ENCODE results near the gene CCDC187. TPM values are rescaled to one million over a fixed set of nuclear protein-coding genes. Genes with fewer than 3 reads are reported as not detected.

CCDC187 gene
- total and polyA plus RNA-seq, 2 of the 13 experiments (the other 11 are each of a cell fraction or from before 2014, with no cell fraction given), result 0.03 to 0.13 TPM

DNA sequence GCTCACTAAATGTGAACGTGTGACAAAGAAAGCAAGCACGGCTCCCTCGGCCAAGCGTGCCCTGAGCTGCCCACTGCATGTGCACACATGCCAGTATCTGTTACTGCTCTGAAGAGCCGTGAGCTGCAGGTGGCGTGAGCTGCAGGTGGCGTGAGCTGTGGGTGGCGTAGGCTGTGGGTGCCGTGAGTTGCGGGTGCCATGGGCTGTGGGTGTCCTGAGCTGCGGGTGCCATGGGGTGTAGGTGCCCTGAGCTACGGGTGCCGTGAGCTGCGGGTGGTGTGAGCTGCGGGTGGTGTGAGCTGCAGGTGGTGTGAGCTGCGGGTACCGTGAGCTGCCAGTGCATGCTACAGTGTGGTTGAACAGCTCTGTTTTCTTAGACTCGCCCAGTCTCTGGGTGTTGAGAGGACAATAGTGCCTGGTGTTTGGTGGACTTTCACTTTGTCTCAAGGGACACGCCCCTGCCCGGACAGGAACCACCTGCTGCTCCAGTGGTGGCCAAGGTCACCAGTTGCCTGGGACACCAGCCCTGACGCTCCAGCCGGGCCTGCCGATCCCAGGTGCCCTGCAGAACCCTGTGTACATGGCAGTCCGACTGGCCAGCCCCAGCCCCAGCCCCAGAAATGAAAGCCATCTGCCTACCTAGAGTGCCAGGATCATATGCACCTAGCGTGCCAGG lies 6.7 kb downstream of the CCDC187 start (continued):
- no peak for TF ChIP-seq HNRNPH1 (optimal IDR thresholded peaks at IDR 0.05; ENCODE audit: low read depth, low read length)
- peak; percentile 53; the same call in 1 of the 2 replicates for TF ChIP-seq ZNF350 (CRISPR knock-in tag; IDR thresholded peaks at IDR 0.05; ENCODE audit: borderline replicate concordance, low read depth)
- TF ChIP-seq ZNF136 (CRISPR knock-in tag; IDR thresholded peaks at IDR 0.05; ENCODE audit: low read depth), result no peak
- TF ChIP-seq ZNF549 (CRISPR knock-in tag; IDR thresholded peaks at IDR 0.05), result no peak
- TF ChIP-seq PAF1 (CRISPR knock-in tag; IDR thresholded peaks at IDR 0.05), result no peak
- TF ChIP-seq TMF1 (CRISPR knock-in tag; IDR thresholded peaks at IDR 0.05; ENCODE audit: low read depth), result no peak
- TF ChIP-seq, protein P1, sequence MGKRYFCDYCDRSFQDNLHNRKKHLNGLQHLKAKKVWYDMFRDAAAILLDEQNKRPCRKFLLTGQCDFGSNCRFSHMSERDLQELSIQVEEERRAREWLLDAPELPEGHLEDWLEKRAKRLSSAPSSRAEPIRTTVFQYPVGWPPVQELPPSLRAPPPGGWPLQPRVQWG (CRISPR knock-in tag; IDR thresholded peaks at IDR 0.05; ENCODE audit: borderline replicate concordance, low read depth), result no peak
- peak; percentile 72; the same call in 1 of the 2 replicates for TF ChIP-seq ESRRA (CRISPR knock-in tag; IDR thresholded peaks at IDR 0.05; ENCODE audit: low read depth)
- TF ChIP-seq ZNF570 (CRISPR knock-in tag; IDR thresholded peaks at IDR 0.05; ENCODE audit: borderline replicate concordance), result no peak
- TF ChIP-seq TGIF2 (CRISPR knock-in tag; IDR thresholded peaks at IDR 0.05), result no peak
- TF ChIP-seq, protein P2, sequence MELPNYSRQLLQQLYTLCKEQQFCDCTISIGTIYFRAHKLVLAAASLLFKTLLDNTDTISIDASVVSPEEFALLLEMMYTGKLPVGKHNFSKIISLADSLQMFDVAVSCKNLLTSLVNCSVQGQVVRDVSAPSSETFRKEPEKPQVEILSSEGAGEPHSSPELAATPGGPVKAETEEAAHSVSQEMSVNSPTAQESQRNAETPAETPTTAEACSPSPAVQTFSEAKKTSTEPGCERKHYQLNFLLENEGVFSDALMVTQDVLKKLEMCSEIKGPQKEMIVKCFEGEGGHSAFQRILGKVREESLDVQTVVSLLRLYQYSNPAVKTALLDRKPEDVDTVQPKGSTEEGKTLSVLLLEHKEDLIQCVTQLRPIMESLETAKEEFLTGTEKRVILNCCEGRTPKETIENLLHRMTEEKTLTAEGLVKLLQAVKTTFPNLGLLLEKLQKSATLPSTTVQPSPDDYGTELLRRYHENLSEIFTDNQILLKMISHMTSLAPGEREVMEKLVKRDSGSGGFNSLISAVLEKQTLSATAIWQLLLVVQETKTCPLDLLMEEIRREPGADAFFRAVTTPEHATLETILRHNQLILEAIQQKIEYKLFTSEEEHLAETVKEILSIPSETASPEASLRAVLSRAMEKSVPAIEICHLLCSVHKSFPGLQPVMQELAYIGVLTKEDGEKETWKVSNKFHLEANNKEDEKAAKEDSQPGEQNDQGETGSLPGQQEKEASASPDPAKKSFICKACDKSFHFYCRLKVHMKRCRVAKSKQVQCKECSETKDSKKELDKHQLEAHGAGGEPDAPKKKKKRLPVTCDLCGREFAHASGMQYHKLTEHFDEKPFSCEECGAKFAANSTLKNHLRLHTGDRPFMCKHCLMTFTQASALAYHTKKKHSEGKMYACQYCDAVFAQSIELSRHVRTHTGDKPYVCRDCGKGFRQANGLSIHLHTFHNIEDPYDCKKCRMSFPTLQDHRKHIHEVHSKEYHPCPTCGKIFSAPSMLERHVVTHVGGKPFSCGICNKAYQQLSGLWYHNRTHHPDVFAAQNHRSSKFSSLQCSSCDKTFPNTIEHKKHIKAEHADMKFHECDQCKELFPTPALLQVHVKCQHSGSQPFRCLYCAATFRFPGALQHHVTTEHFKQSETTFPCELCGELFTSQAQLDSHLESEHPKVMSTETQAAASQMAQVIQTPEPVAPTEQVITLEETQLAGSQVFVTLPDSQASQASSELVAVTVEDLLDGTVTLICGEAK (IDR thresholded peaks at IDR 0.05), result no peak
- TF ChIP-seq, protein P2 (CRISPR knock-in tag; IDR thresholded peaks at IDR 0.05), result no peak
- TF ChIP-seq, protein P3, sequence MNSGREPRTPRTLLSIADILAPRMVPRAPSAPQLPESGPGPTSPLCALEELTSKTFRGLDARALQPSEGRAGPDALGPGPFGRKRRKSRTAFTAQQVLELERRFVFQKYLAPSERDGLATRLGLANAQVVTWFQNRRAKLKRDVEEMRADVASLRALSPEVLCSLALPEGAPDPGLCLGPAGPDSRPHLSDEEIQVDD (CRISPR knock-in tag; IDR thresholded peaks at IDR 0.05; ENCODE audit: borderline replicate concordance), result no peak
- TF ChIP-seq, protein P4, sequence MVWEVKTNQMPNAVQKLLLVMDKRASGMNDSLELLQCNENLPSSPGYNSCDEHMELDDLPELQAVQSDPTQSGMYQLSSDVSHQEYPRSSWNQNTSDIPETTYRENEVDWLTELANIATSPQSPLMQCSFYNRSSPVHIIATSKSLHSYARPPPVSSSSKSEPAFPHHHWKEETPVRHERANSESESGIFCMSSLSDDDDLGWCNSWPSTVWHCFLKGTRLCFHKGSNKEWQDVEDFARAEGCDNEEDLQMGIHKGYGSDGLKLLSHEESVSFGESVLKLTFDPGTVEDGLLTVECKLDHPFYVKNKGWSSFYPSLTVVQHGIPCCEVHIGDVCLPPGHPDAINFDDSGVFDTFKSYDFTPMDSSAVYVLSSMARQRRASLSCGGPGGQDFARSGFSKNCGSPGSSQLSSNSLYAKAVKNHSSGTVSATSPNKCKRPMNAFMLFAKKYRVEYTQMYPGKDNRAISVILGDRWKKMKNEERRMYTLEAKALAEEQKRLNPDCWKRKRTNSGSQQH (CRISPR knock-in tag; IDR thresholded peaks at IDR 0.05; ENCODE audit: low read depth), result 0 out of 2 replicates have a peak, but pooled peaks have one; percentile 27
- no peak for TF ChIP-seq NONO (IDR thresholded peaks at IDR 0.05)
- TF ChIP-seq NONO (CRISPR knock-in tag; conservative IDR thresholded peaks at IDR 0.05), result no peak
- 0 out of 2 replicates have a peak, but pooled peaks have one; percentile 40 for TF ChIP-seq ZNF205 (CRISPR knock-in tag; IDR thresholded peaks at IDR 0.05)
- TF ChIP-seq DPF2 (CRISPR knock-in tag; IDR thresholded peaks at IDR 0.05; ENCODE audit: borderline replicate concordance, low read depth), result 0 out of 2 replicates have a peak, but pooled peaks have one; percentile 31
- TF ChIP-seq TEAD2 (CRISPR knock-in tag; IDR thresholded peaks at IDR 0.05), result no peak
